IMR-90 (cell line): ENCODE data around the gene AGAP1. TPM values are rescaled to one million over a fixed set of nuclear protein-coding genes. Genes with fewer than 3 reads are reported as not detected.

Experiments
- ATAC-seq: fragments of 200-7000 bp; cut with Tn5 transposase; 2 replicates; pipeline ENCODE4 v1.9.1; 2020; ENCODE audit warnings: low read depth, mild to moderate bottlenecking, moderate library complexity
- BruUV-seq: library from RNA; stranded (reverse); fragments of 400-500 nt; replicated peaks from 2 replicates; lab custom pipeline; 2021; lab: Mats Ljungman, UMichigan
- CTCF ChIA-PET: fragments of 300-600 bp; formaldehyde crosslinking; extraction: SDS; loops from one replicate; lab custom pipeline; 2021; ENCODE audit warnings: antibody characterized with exemption; lab: Yijun Ruan, JAX
- POLR2A ChIA-PET: fragments of 300-600 bp; sonication (Branson Sonifier 250); formaldehyde crosslinking; loops from one replicate; lab custom pipeline; 2022; ENCODE audit warnings: antibody characterized with exemption; ENCODE audit not compliant: unreplicated experiment; lab: Charles Lee
- DNase-seq: peaks from one replicate; pipeline ENCODE4 v3.0.0; 2013
- H2AFZ ChIP-seq: replicated peaks from 2 replicates; pipeline ENCODE3; 2013; ENCODE audit warnings: low read length, mild to moderate bottlenecking; ENCODE audit not compliant: poor library complexity
- H2AK5ac ChIP-seq: 2 replicates; pipeline ENCODE4 v1.6.1; 2013; ENCODE audit warnings: low read depth, low read length, inconsistent platforms
- H2AK9ac ChIP-seq: replicated peaks from 2 replicates; pipeline ENCODE3; 2013; ENCODE audit warnings: mild to moderate bottlenecking, low read depth, low read length, moderate library complexity; ENCODE audit not compliant: poor library complexity
- H2BK120ac ChIP-seq: 2 replicates; pipeline ENCODE4 v1.6.1; 2013; ENCODE audit warnings: low read depth, low read length, inconsistent platforms
- H2BK15ac ChIP-seq: 3 replicates; pipeline ENCODE4 v1.6.1; 2013; ENCODE audit warnings: low read depth, low read length, inconsistent platforms
- H2BK20ac ChIP-seq: 2 replicates; pipeline ENCODE4 v1.6.1; 2013; ENCODE audit warnings: low read depth, mild to moderate bottlenecking, inconsistent platforms, low read length, moderate library complexity
- H2BK5ac ChIP-seq: 2 replicates; pipeline ENCODE4 v1.6.1; 2013; ENCODE audit warnings: mild to moderate bottlenecking, low read depth, low read length, inconsistent platforms; ENCODE audit not compliant: poor library complexity, severe bottlenecking
- H3K14ac ChIP-seq: replicated peaks from 2 replicates; pipeline ENCODE4 v1.6.1; 2013; ENCODE audit warnings: low read depth, low read length, inconsistent platforms
- H3K18ac ChIP-seq: 2 replicates; pipeline ENCODE4 v1.6.1; 2013; ENCODE audit warnings: low read depth, low read length, control low read depth
- H3K23ac ChIP-seq: 2 replicates; pipeline ENCODE4 v1.6.1; 2013; ENCODE audit warnings: low read depth, low read length, inconsistent platforms
- H3K27ac ChIP-seq: 2 replicates; pipeline ENCODE4 v1.5.1; 2013; ENCODE audit warnings: mild to moderate bottlenecking, control low read depth, low read length; ENCODE audit not compliant: insufficient read depth
- H3K27me3 ChIP-seq: 2 replicates; pipeline ENCODE4 v1.6.1; 2013; ENCODE audit warnings: low read length; ENCODE audit not compliant: control insufficient read depth, insufficient read depth
- H3K36me3 ChIP-seq: 2 replicates; pipeline ENCODE4 v1.6.1; 2013; ENCODE audit warnings: low read length, mixed read lengths; ENCODE audit not compliant: control insufficient read depth, insufficient read depth
- H3K4ac ChIP-seq: 2 replicates; pipeline ENCODE4 v1.6.1; 2013; ENCODE audit warnings: low read depth, low read length, inconsistent platforms
- H3K4me1 ChIP-seq: 2 replicates; pipeline ENCODE4 v1.6.1; 2013; ENCODE audit warnings: low read length, mixed read lengths; ENCODE audit not compliant: control insufficient read depth, insufficient read depth
- H3K4me2 ChIP-seq: 2 replicates; pipeline ENCODE4 v1.6.1; 2013; ENCODE audit warnings: low read depth, mild to moderate bottlenecking, control low read depth, low read length, moderate library complexity
- H3K4me3 ChIP-seq: 2 replicates; pipeline ENCODE4 v1.5.1; 2013; ENCODE audit warnings: low read depth, mild to moderate bottlenecking, control low read depth, low read length, moderate library complexity; ENCODE audit not compliant: insufficient read depth
- H3K56ac ChIP-seq: 2 replicates; pipeline ENCODE4 v1.6.1; 2013; ENCODE audit warnings: low read length, inconsistent platforms; ENCODE audit not compliant: insufficient read depth; ENCODE audit errors: extremely low read depth
- H3K79me1 ChIP-seq, 2 experiments: 2 replicates each; pipeline ENCODE4 v1.6.1; 2013; ENCODE audit warnings: low read length in 2 of 2, inconsistent platforms in 1 of 2, low read depth in 1 of 2
- H3K9ac ChIP-seq: 2 replicates; pipeline ENCODE4 v1.6.1; 2013; ENCODE audit warnings: low read depth, low read length, control low read depth
- H3K9me1 ChIP-seq: 2 replicates; pipeline ENCODE4 v1.6.1; 2013; ENCODE audit warnings: low read length, inconsistent platforms; ENCODE audit not compliant: insufficient read depth
- H3K9me3 ChIP-seq: 2 replicates; pipeline ENCODE4 v1.6.1; 2013; ENCODE audit warnings: low read length; ENCODE audit not compliant: control insufficient read depth, insufficient read depth
- H4K20me1 ChIP-seq: 2 replicates; pipeline ENCODE4 v1.6.1; 2013; ENCODE audit warnings: low read length, inconsistent platforms; ENCODE audit not compliant: insufficient read depth
- H4K5ac ChIP-seq: 2 replicates; pipeline ENCODE4 v1.6.1; 2013; ENCODE audit warnings: mild to moderate bottlenecking, low read depth, low read length, control low read depth
- H4K8ac ChIP-seq, 2 experiments: 2 replicates each; pipeline ENCODE4 v1.6.1; 2013; ENCODE audit warnings: low read depth in 2 of 2, low read length in 2 of 2, control low read depth in 1 of 2, inconsistent platforms in 1 of 2
- H4K91ac ChIP-seq: 2 replicates; pipeline ENCODE4 v1.6.1; 2013; ENCODE audit warnings: low read depth, low read length, inconsistent platforms; ENCODE audit not compliant: insufficient read depth
- BHLHE40 ChIP-seq: fragments of 150-350 bp; IDR thresholded peaks from 2 replicates; pipeline ENCODE4 v1.6.1; 2016; ENCODE audit warnings: mild to moderate bottlenecking, low read depth, low read length
- CEBPB ChIP-seq: IDR thresholded peaks from 2 replicates; pipeline ENCODE4 v1.6.1; 2012; ENCODE audit warnings: low read depth, low read length, improper control_type of control experiment
- CHD1 ChIP-seq: IDR thresholded peaks from 2 replicates; pipeline ENCODE4 v1.6.1; 2012; ENCODE audit warnings: low read depth, low read length, improper control_type of control experiment
- CTCF ChIP-seq: conservative IDR thresholded peaks from 2 replicates; pipeline ENCODE4 v1.5.1; 2012; ENCODE audit warnings: mild to moderate bottlenecking, low read depth, low read length, improper control_type of control experiment
- ELK1 ChIP-seq: fragments of 150-350 bp; IDR thresholded peaks from 2 replicates; pipeline ENCODE4 v1.6.1; 2016; ENCODE audit warnings: low read depth, mild to moderate bottlenecking, low read length, moderate library complexity, borderline replicate concordance
- FOS ChIP-seq: fragments of 150-350 bp; IDR thresholded peaks from 2 replicates; pipeline ENCODE4 v1.6.1; 2016; ENCODE audit warnings: low read depth, low read length
- MAFK ChIP-seq: IDR thresholded peaks from 2 replicates; pipeline ENCODE4 v1.6.1; 2012; ENCODE audit warnings: low read depth, low read length, improper control_type of control experiment
- MAZ ChIP-seq: IDR thresholded peaks from 2 replicates; pipeline ENCODE4 v1.6.1; 2012; ENCODE audit warnings: low read depth, mild to moderate bottlenecking, low read length, improper control_type of control experiment, moderate library complexity, borderline replicate concordance
- MXI1 ChIP-seq: IDR thresholded peaks from 2 replicates; pipeline ENCODE4 v1.6.1; 2012; ENCODE audit warnings: low read depth, mild to moderate bottlenecking, low read length, moderate library complexity, borderline replicate concordance
- NFE2L2 ChIP-seq: fragments of 150-350 bp; IDR thresholded peaks from 2 replicates; pipeline ENCODE4 v1.6.1; 2016; ENCODE audit warnings: low read depth, mild to moderate bottlenecking, low read length
- RAD21 ChIP-seq: IDR thresholded peaks from 2 replicates; pipeline ENCODE4 v1.6.1; 2012; ENCODE audit warnings: low read length, improper control_type of control experiment
- RCOR1 ChIP-seq: IDR thresholded peaks from 2 replicates; pipeline ENCODE4 v1.6.1; 2012; ENCODE audit warnings: mild to moderate bottlenecking, low read length, improper control_type of control experiment; ENCODE audit not compliant: insufficient replicate concordance
- RFX5 ChIP-seq: IDR thresholded peaks from 2 replicates; pipeline ENCODE4 v1.8.0; 2012; ENCODE audit warnings: low read depth, mild to moderate bottlenecking, low read length, moderate library complexity
- SMC3 ChIP-seq: fragments of 150-350 bp; IDR thresholded peaks from 2 replicates; pipeline ENCODE4 v1.6.1; 2016; ENCODE audit warnings: low read depth, mild to moderate bottlenecking, antibody characterized with exemption, low read length, moderate library complexity
- USF2 ChIP-seq: fragments of 150-350 bp; IDR thresholded peaks from 2 replicates; pipeline ENCODE4 v1.6.1; 2017; ENCODE audit warnings: mild to moderate bottlenecking, antibody characterized with exemption, low read length, low read depth
- WGBS, 2 experiments: methylation state at CpG; one replicate each; pipeline versions ENCODE4 v1.1.5 to v1.1.7; 2013; ENCODE audit warnings: missing lambda C conversion rate in 2 of 2; ENCODE audit not compliant: insufficient read length in 1 of 2; ENCODE audit errors: extremely low coverage in 2 of 2; 5-methylcytosine and 5-hydroxymethylcytosine counted together
- dilution Hi-C: fragments of 300-500 bp; cut with HindIII; formaldehyde crosslinking; loops from one replicate; pipeline ENCODE4 v1.14.3; 2018; ENCODE audit warnings: low sequenced_read_pairs; ENCODE audit not compliant: unreplicated experiment
- in situ Hi-C: fragments of 300-500 bp; cut with MboI; formaldehyde crosslinking; loops from 3 replicates; pipeline ENCODE4 v1.14.3; 2019; ENCODE audit warnings: low sequenced_read_pairs, inconsistent platforms, mixed read lengths
- intact Hi-C: fragments of 100-400 bp; cut with micrococcal nuclease; formaldehyde crosslinking; loops from 2 replicates; pipeline ENCODE4 v1.10.0; 2022
- polyA plus RNA-seq, 3 experiments: library from polyadenylated mRNA; depleted of rRNA; stranded (reverse); fragments of >200 nt; gene quantifications; 2 replicates each; pipeline ENCODE4 v1.2.3, GENCODE V29; 2012; ENCODE audit warnings: low replicate concordance in 1 of 3
- total RNA-seq: library from RNA; depleted of rRNA; stranded (reverse); fragments of >200 nt; gene quantifications from 2 replicates; pipeline ENCODE4 v1.2.3, GENCODE V29; 2012

Gene AGAP1
- total and polyA plus RNA-seq, 2 of the 4 experiments (the other 2 are of a cell fraction) = 15.1 to 16.4 TPM

GRCh38 chr2:235848055-235848454 lies 354.2 kb downstream of the AGAP1 start:
- H2BK15ac ChIP-seq = no peak overlapping the region
- ATAC-seq = no peak
- no peak overlapping the region for H2AK5ac ChIP-seq
- H3K9ac ChIP-seq = no peak overlapping the region
- intact Hi-C loops (no loop called here), in situ Hi-C loops (no loop called here), dilution Hi-C loops (no loop called here)
- ChIA-PET CTCF (interaction anchor here (0.9 kb wide), 1 partner anchor 51 kb away, joined by 4 read pairs; no protein-coding TSS in a partner anchor), POLR2A (no interaction called here)
- no peak overlapping the region for H2AK9ac ChIP-seq
- BruUV-seq = no TSS peak
- no peak overlapping the region for H2BK120ac ChIP-seq
- no peak overlapping the region for H3K23ac ChIP-seq
- H3K36me3 ChIP-seq = no peaks in the 10 kb centered on the region
- no peaks in the 10 kb centered on the region for H3K9me3 ChIP-seq
- no peak overlapping the region for H4K91ac ChIP-seq
- H3K56ac ChIP-seq = no peak overlapping the region
- no peak overlapping the region for H2BK5ac ChIP-seq
- H4K20me1 ChIP-seq = no peaks in the 10 kb centered on the region
- no peaks in the 10 kb centered on the region for H3K27me3 ChIP-seq
- H4K5ac ChIP-seq = no peak overlapping the region
- no peak overlapping the region for H3K18ac ChIP-seq
- no peak overlapping the region for H3K27ac ChIP-seq
- TF ChIP-seq CTCF (no peak), MAFK (no peak), FOS (no peak), RCOR1 (no peak), BHLHE40 (no peak), SMC3 (no peak), USF2 (no peak), RFX5 (no peak), NFE2L2 (no peak), MXI1 (no peak), CHD1 (no peak), ELK1 (no peak), RAD21 (no peak), CEBPB (no peak), MAZ (no peak)
- 90% methylated on average over 3 of the region's 4 CpGs; no CpG with 5 or more reads in 1 of the 2 experiments for WGBS, 2 experiments
- no peaks in the 10 kb centered on the region for H3K79me1 ChIP-seq
- H3K14ac ChIP-seq = no peak overlapping the region
- DNase-seq = no peak
- no peak overlapping the region for H2AFZ ChIP-seq
- no peak overlapping the region for H3K4ac ChIP-seq
- no peak overlapping the region for H3K4me2 ChIP-seq
- no peak overlapping the region for H3K4me3 ChIP-seq
- no peak overlapping the region for H2BK20ac ChIP-seq
- H3K9me1 ChIP-seq = no peaks in the 10 kb centered on the region
- H4K8ac ChIP-seq = no peak overlapping the region
- H3K4me1 ChIP-seq = no peaks in the 10 kb centered on the region
